ENCODE data around the gene DIAPH2.

- TF ChIP-seq FOXK2 (IDR thresholded peaks at IDR 0.05), result no peak
- TF ChIP-seq SP1 (IDR thresholded peaks at IDR 0.05), result no peak
- TF ChIP-seq ARNT (IDR thresholded peaks at IDR 0.05), result no peak
- TF ChIP-seq HDGF (IDR thresholded peaks at IDR 0.05; ENCODE audit: borderline replicate concordance), result no peak
- no peak for TF ChIP-seq TARDBP (IDR thresholded peaks at IDR 0.05)
- no peak for TF ChIP-seq SUZ12 (IDR thresholded peaks at IDR 0.05)
- no peak for TF ChIP-seq ELF4 (IDR thresholded peaks at IDR 0.05)
- no peak for TF ChIP-seq NFRKB (IDR thresholded peaks at IDR 0.05)
Measured at GRCh38 chrX:96705905-96706304, 21.3 kb downstream of the DIAPH2 start.
